Heart left ventricle (tissue), 13 donors: Measurements from ENCODE around the gene GPX2.

Source experiments
- POLR2A ChIP-seq, 2 donors: fragments of 450-650 bp; IDR thresholded peaks; one replicate each; pipeline ENCODE4 v1.6.1; 2017; ENCODE audit warnings: antibody characterized with exemption in 2 of 2, mild to moderate bottlenecking in 2 of 2, moderate library complexity in 2 of 2
- TF ChIP-seq, protein P1 (sequence below), 12 donors: fragments of 200-600 bp; sonication (generic) in 4 of 12; IDR thresholded peaks; one replicate each; pipeline versions ENCODE4 v1.5.0 to v1.8.0; 2018 to 2022; ENCODE audit warnings: antibody characterized with exemption in 12 of 12, mild to moderate bottlenecking in 5 of 12
- donor health status: ischemic (EF 13 %, LVEDD 7.1; RV severe dilation, severe dysfunction).
- donor health status: DM: no; HTN: yes; CAD: no.
- donor health status: DM: no; HTN: no; CAD: no.
- donor health status: ischemic (EF 25% LVEDD 6.9; RV normal size, moderate dysfunction).
- donor health status: ischemic (EF 25% LVEDD 5.7; RV mildly dilated, moderate dysfunction).
- donor health status: ischemic (EF 35%, LVEDD 5.7; RV mildly dilated, moderate dysfunction).
- donor health status: nonischemic (EF 11% LVEDD 7.7; RV severe dilation, severe dysfunction).
- donor health status: DM: yes; HTN: yes; CAD: no.
- donor health status: PGD.
- donor health status: ischemic (EF 29% LVEDD 5.4; RV normal size, mild dysfunction).
- donor health status: nonischemic (EF 23%, LVEDD 6.1; RV moderate dilation, normal function).

DNA sequence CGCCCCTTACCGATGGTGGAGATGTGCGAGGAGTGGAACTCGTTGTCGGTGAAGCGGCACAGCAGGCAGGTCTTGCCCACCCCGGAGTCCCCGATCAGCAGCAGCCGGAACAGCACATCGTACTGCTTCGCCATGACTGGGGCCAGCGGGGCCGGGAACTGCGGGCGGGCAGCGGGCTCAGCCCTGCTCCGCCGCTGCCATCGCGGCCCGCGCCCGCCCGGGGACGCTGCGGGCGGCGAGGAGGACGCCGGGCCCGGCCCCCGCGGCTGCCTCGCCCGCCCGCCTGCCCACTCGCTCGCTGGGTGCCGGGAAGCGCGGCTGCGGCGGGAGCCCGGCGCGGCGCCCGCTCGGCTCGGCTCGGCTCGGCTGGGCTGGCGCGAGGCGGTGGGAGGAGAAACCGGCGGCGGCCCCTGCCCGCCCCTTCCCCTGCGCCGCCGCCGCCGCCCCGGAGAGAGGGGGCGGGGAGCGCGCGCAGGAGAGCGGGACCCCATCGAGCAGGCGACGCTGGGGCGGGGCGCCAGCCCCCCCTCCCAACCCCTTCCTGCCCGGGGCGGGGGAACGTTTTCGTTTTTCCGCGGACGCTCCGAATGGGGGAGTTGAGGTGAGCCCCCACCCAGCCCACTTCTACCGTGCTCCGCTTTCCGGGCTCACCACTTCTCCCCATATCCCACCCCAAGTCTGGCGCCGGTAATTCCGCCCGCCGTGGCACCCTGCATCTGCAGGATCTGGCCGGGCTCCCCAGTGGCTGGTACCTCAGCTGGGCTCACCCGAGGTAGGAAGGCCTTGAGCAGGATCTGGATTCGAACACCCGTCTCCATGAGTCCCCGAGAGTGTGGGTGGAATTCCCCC is 29.6 kb upstream of the GPX2 start, which contains the start of gene RAB15:
- TF ChIP-seq, protein P1, sequence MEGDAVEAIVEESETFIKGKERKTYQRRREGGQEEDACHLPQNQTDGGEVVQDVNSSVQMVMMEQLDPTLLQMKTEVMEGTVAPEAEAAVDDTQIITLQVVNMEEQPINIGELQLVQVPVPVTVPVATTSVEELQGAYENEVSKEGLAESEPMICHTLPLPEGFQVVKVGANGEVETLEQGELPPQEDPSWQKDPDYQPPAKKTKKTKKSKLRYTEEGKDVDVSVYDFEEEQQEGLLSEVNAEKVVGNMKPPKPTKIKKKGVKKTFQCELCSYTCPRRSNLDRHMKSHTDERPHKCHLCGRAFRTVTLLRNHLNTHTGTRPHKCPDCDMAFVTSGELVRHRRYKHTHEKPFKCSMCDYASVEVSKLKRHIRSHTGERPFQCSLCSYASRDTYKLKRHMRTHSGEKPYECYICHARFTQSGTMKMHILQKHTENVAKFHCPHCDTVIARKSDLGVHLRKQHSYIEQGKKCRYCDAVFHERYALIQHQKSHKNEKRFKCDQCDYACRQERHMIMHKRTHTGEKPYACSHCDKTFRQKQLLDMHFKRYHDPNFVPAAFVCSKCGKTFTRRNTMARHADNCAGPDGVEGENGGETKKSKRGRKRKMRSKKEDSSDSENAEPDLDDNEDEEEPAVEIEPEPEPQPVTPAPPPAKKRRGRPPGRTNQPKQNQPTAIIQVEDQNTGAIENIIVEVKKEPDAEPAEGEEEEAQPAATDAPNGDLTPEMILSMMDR (IDR thresholded peaks at IDR 0.05) = peak in 1 of 12 donors; percentile 6
- TF ChIP-seq POLR2A (IDR thresholded peaks at IDR 0.05) = no peak
